ENCODE data around the gene PRMT7.

- no peak for TF ChIP-seq POLR2A (IDR thresholded peaks at IDR 0.05)
- no peak for TF ChIP-seq EP300 (IDR thresholded peaks at IDR 0.05)
- TF ChIP-seq CTCF (IDR thresholded peaks at IDR 0.05) = no peak
Observed at GRCh38 chr16:68371276-68371651, 60.4 kb downstream of the PRMT7 start.

Measured in upper lobe of left lung (tissue), 4 donors.